Astrocyte of the spinal cord (primary cell): ENCODE data around the gene DPT.

Experiments used
- DNase-seq: peaks from one replicate; pipeline ENCODE4 v3.0.0; 2011; ENCODE audit warnings: low read depth, low spot score
- H3K4me3 ChIP-seq: 2 replicates; pipeline ENCODE4 v1.5.1; 2011; ENCODE audit warnings: low read depth, mild to moderate bottlenecking, low read length, moderate library complexity
- CTCF ChIP-seq: IDR thresholded peaks from 2 replicates; pipeline ENCODE4 v1.5.1; 2012; ENCODE audit warnings: low read depth, mild to moderate bottlenecking, low read length, inconsistent platforms
- in situ Hi-C: cut with HindIII; loops from 2 replicates; pipeline ENCODE4 v1.10.0; 2017; ENCODE audit warnings: low sequenced_read_pairs

The DPT gene

GRCh38 chr1:168676861-168677260, 52.1 kb downstream of the DPT start:
- DNase-seq: no peak
- no peak for TF ChIP-seq CTCF
- H3K4me3 ChIP-seq: no peak overlapping the region
- in situ Hi-C loops: no loop called here

GRCh38 chr1:168676029-168676812, 52.8 kb downstream of the DPT start:
- TF ChIP-seq CTCF: no peak
- no peak overlapping the region for H3K4me3 ChIP-seq
- DNase-seq: no peak
- in situ Hi-C loops: no loop called here

- no peak for DNase-seq
- no peak overlapping the region for H3K4me3 ChIP-seq
- TF ChIP-seq CTCF: no peak
- in situ Hi-C loops: no loop called here
These were observed 54.9 kb downstream of the DPT start for GRCh38 chr1:168673974-168674683.

GRCh38 chr1:168672278-168672677, 56.7 kb downstream of the DPT start:
- no peak overlapping the region for H3K4me3 ChIP-seq
- in situ Hi-C loops: no loop called here
- DNase-seq: no peak
- no peak for TF ChIP-seq CTCF

- TF ChIP-seq CTCF: no peak
- in situ Hi-C loops: no loop called here
- DNase-seq: no peak
- H3K4me3 ChIP-seq: no peak overlapping the region
These were observed 57.2 kb downstream of the DPT start for GRCh38 chr1:168671782-168672181.

- H3K4me3 ChIP-seq: no peak overlapping the region
- in situ Hi-C loops: no loop called here
- DNase-seq: no peak
- TF ChIP-seq CTCF: no peak
These were observed 63.0 kb downstream of the DPT start for GRCh38 chr1:168665975-168666374.
